A549 (cell line): Measurements from ENCODE around the gene UGT1A4. TPM values are rescaled to one million over a fixed set of nuclear protein-coding genes. Genes with fewer than 3 reads are reported as not detected.

Experiments
- ATAC-seq, 2 experiments: fragments of 200-7000 bp in 1 of 2; fragments of >200 bp in 1 of 2; cut with Nextera tagmentation in 1 of 2; cut with Tn5 transposase in 1 of 2; 3 replicates each; pipeline versions ENCODE4 v1.8.0 to v1.9.1; 2018 to 2020; ENCODE audit warnings: mild to moderate bottlenecking in 1 of 2, moderate library complexity in 1 of 2
- CTCF ChIA-PET: fragments of 300-600 bp; sonication (Branson Sonifier 250); formaldehyde crosslinking; extraction: SDS; loops from one replicate; lab custom pipeline; 2021; ENCODE audit warnings: antibody characterized with exemption, inconsistent platforms; lab: Yijun Ruan, JAX
- POLR2A ChIA-PET: fragments of 350-600 bp; formaldehyde crosslinking; extraction: SDS; loops from one replicate; lab custom pipeline; 2021; ENCODE audit warnings: antibody characterized with exemption, inconsistent platforms; lab: Yijun Ruan, JAX
- DNase-seq, 2 experiments: peaks; one replicate each; pipeline versions ENCODE4 v3.0.0 to v3.0.0-alpha.2; 2011 to 2016; ENCODE audit warnings: low read depth in 1 of 2, low spot score in 1 of 2
- FAIRE-seq: peaks from 2 replicates; lab custom pipeline; 2011; peaks lifted over from hg19 to GRCh38; lab: Jason Lieb, UNC
- H3K27ac ChIP-seq, 2 experiments: fragments of >200 bp; sonication (Bioruptor Twin); formaldehyde crosslinking; 3 replicates each; pipeline ENCODE4 v1.5.1; 2016 to 2017
- H3K4me1 ChIP-seq: fragments of >200 bp; sonication (Bioruptor Twin); formaldehyde crosslinking; 3 replicates; pipeline ENCODE4 v1.6.1; 2016
- H3K4me2 ChIP-seq: fragments of >200 bp; sonication (Bioruptor Twin); formaldehyde crosslinking; 3 replicates; pipeline ENCODE4 v1.6.1; 2016
- H3K4me3 ChIP-seq: fragments of >200 bp; sonication (Bioruptor Twin); formaldehyde crosslinking; 3 replicates; pipeline ENCODE4 v1.5.1; 2016
- H3K9me3 ChIP-seq: fragments of >200 bp; sonication (Bioruptor Twin); formaldehyde crosslinking; 3 replicates; pipeline ENCODE4 v1.6.1; 2016
- BCL3 ChIP-seq: fragments of >200 bp; sonication (Bioruptor Twin); formaldehyde crosslinking; IDR thresholded peaks from 3 replicates; pipeline ENCODE4 v1.6.1; 2016
- BHLHE40 ChIP-seq: IDR thresholded peaks from 2 replicates; pipeline ENCODE4 v1.6.1; 2012; ENCODE audit warnings: low read depth, low read length, inconsistent platforms
- CBX2 ChIP-seq: fragments of 200-600 bp; sonication (generic); IDR thresholded peaks from 2 replicates; pipeline ENCODE4 v1.6.1; 2016; ENCODE audit warnings: low read depth, mild to moderate bottlenecking, borderline replicate concordance
- CBX8 ChIP-seq: fragments of 200-600 bp; sonication (generic); IDR thresholded peaks from 2 replicates; pipeline ENCODE4 v1.6.1; 2016
- CHD4 ChIP-seq: fragments of 200-600 bp; sonication (generic); IDR thresholded peaks from 2 replicates; pipeline ENCODE4 v1.6.1; 2016; ENCODE audit warnings: antibody characterized with exemption, mild to moderate bottlenecking, borderline replicate concordance
- EHF ChIP-seq: fragments of 250-450 bp; sonication (Bioruptor Pico); IDR thresholded peaks from 2 replicates; pipeline ENCODE4 v1.5.0; 2020; ENCODE audit warnings: mild to moderate bottlenecking
- EHMT2 ChIP-seq: fragments of 200-600 bp; sonication (generic); IDR thresholded peaks from 2 replicates; pipeline ENCODE4 v1.6.1; 2016; ENCODE audit warnings: antibody characterized with exemption, low read depth, mild to moderate bottlenecking, moderate library complexity
- GATA3 ChIP-seq: IDR thresholded peaks from 2 replicates; pipeline ENCODE4 v1.6.1; 2012; ENCODE audit warnings: borderline replicate concordance
- HEYL ChIP-seq: fragments of 250-450 bp; sonication (Bioruptor Pico); IDR thresholded peaks from 2 replicates; pipeline ENCODE4 v1.8.0; 2021; ENCODE audit warnings: mild to moderate bottlenecking, moderate library complexity
- HMGXB4 ChIP-seq: fragments of 250-450 bp; sonication (Bioruptor Pico); IDR thresholded peaks from 2 replicates; pipeline ENCODE4 v1.5.0; 2021; ENCODE audit warnings: mild to moderate bottlenecking, moderate library complexity, borderline replicate concordance
- HOXB13 ChIP-seq: fragments of 250-450 bp; sonication (Bioruptor Pico); IDR thresholded peaks from 2 replicates; pipeline ENCODE4 v1.5.0; 2020; ENCODE audit warnings: low read depth, mild to moderate bottlenecking, moderate library complexity
- HOXB5 ChIP-seq: fragments of 250-450 bp; sonication (Bioruptor Pico); IDR thresholded peaks from 2 replicates; pipeline ENCODE4 v1.5.0; 2020; ENCODE audit warnings: mild to moderate bottlenecking, moderate library complexity
- JUN ChIP-seq, 2 experiments: fragments of >200 bp; sonication (Bioruptor Twin); formaldehyde crosslinking; IDR thresholded peaks; 2 replicates in 1 of 2; 3 replicates in 1 of 2; pipeline ENCODE4 v1.6.1; 2016 to 2017
- KDM5A ChIP-seq: fragments of 200-600 bp; sonication (generic); IDR thresholded peaks from 2 replicates; pipeline ENCODE4 v1.6.1; 2016; ENCODE audit warnings: antibody characterized with exemption, mild to moderate bottlenecking
- MAZ ChIP-seq: fragments of 150-350 bp; IDR thresholded peaks from 2 replicates; pipeline ENCODE4 v1.6.1; 2014; ENCODE audit warnings: antibody characterized with exemption, low read depth, low read length, borderline replicate concordance
- NFE2L2 ChIP-seq: fragments of 150-350 bp; conservative IDR thresholded peaks from 2 replicates; pipeline ENCODE4 v1.6.1; 2014; ENCODE audit warnings: low read length
- NPAS2 ChIP-seq: fragments of 250-450 bp; sonication (Bioruptor Pico); IDR thresholded peaks from 2 replicates; pipeline ENCODE4 v1.8.0; 2022; ENCODE audit warnings: mild to moderate bottlenecking, moderate library complexity, borderline replicate concordance
- PBX3 ChIP-seq: IDR thresholded peaks from 2 replicates; pipeline ENCODE4 v1.6.1; 2012
- POLR2AphosphoS2 ChIP-seq: conservative IDR thresholded peaks from 2 replicates; pipeline ENCODE4 v1.6.1; 2012; ENCODE audit warnings: low read length, improper control_type of control experiment, inconsistent platforms
- RAD21 ChIP-seq, 2 experiments: fragments of >200 bp in 1 of 2; sonication (Bioruptor Twin) in 1 of 2; formaldehyde crosslinking in 1 of 2; IDR thresholded peaks in 1 of 2; conservative IDR thresholded peaks in 1 of 2; 2 replicates in 1 of 2; 3 replicates in 1 of 2; pipeline ENCODE4 v1.6.1; 2012 to 2018; ENCODE audit warnings: inconsistent platforms in 1 of 2
- RARB ChIP-seq: fragments of 250-450 bp; sonication (Bioruptor Pico); IDR thresholded peaks from 2 replicates; pipeline ENCODE4 v1.8.0; 2021; ENCODE audit warnings: mild to moderate bottlenecking, moderate library complexity
- RNF2 ChIP-seq: fragments of 200-600 bp; sonication (generic); IDR thresholded peaks from 2 replicates; pipeline ENCODE4 v1.6.1; 2016; ENCODE audit warnings: low read depth, mild to moderate bottlenecking, antibody characterized with exemption, moderate library complexity, borderline replicate concordance
- SMC3 ChIP-seq: fragments of >200 bp; sonication (Bioruptor Twin); formaldehyde crosslinking; IDR thresholded peaks from 3 replicates; pipeline ENCODE4 v1.6.1; 2018; ENCODE audit warnings: inconsistent platforms
- SREBF2 ChIP-seq: fragments of 450-650 bp; IDR thresholded peaks from 2 replicates; pipeline ENCODE4 v1.6.1; 2014; ENCODE audit warnings: mild to moderate bottlenecking, moderate library complexity
- TP53 ChIP-seq: fragments of 250-450 bp; sonication (Bioruptor Pico); IDR thresholded peaks from 2 replicates; pipeline ENCODE4 v1.5.0; 2021; ENCODE audit warnings: mild to moderate bottlenecking, moderate library complexity
- USF2 ChIP-seq: fragments of 450-650 bp; IDR thresholded peaks from 2 replicates; pipeline ENCODE4 v1.6.1; 2014; ENCODE audit warnings: antibody characterized with exemption
- ZC3H11A ChIP-seq: fragments of 450-650 bp; IDR thresholded peaks from 2 replicates; pipeline ENCODE4 v1.6.1; 2014; ENCODE audit warnings: antibody characterized with exemption, mild to moderate bottlenecking
- ZFP36 ChIP-seq: fragments of 450-650 bp; IDR thresholded peaks from 2 replicates; pipeline ENCODE4 v1.6.1; 2014; ENCODE audit warnings: borderline replicate concordance; ENCODE audit not compliant: partially characterized antibody
- ZNF302 ChIP-seq: fragments of 250-450 bp; sonication (Bioruptor Pico); IDR thresholded peaks from 2 replicates; pipeline ENCODE4 v1.9.0; 2021; ENCODE audit warnings: inconsistent platforms, mild to moderate bottlenecking, moderate library complexity
- ZSCAN20 ChIP-seq: fragments of 250-450 bp; sonication (Bioruptor Pico); IDR thresholded peaks from 2 replicates; pipeline ENCODE4 v1.8.0; 2022; ENCODE audit warnings: mild to moderate bottlenecking, moderate library complexity
- WGBS: methylation state at CpG from one replicate; pipeline ENCODE4 v1.1.6; 2017; ENCODE audit errors: missing lambda C conversion rate; 5-methylcytosine and 5-hydroxymethylcytosine counted together
- polyA plus RNA-seq, 4 experiments: library from polyadenylated mRNA; depleted of rRNA in 3 of 4; stranded (reverse); fragments of >200 nt; fragmentation: RNase III in 1 of 4; extraction: RNeasy Plus Mini Kit Qiagen cat#74134 plus additional on column Dnase treatment in 1 of 4; gene quantifications; 2 replicates in 3 of 4; 3 replicates in 1 of 4; pipeline ENCODE4 v1.2.3, GENCODE V29; 2011 to 2017

Gene UGT1A4
- polyA plus RNA-seq, 2 of the 4 experiments (the other 2 are of a cell fraction), result 0.13 to 0.14 TPM

GRCh38 chr2:233798335-233799086 is 80.0 kb downstream of the UGT1A4 start:
- Histone ChIP-seq H3K4me2 (no peak overlapping the region), H3K9me3 (no peaks in the 10 kb centered on the region), H3K4me1 (peaks cover 8% of the 10 kb centered on the region), H3K4me3 (no peak overlapping the region), H3K27ac (0 out of 6 replicates have a peak overlapping the region, but pooled peaks of 1 of the 2 experiments have one; percentile 0)
- DNase-seq (no peak), ATAC-seq (no peak), FAIRE-seq (no peak)
- no peak for TF ChIP-seq ZC3H11A
- no peak for TF ChIP-seq HMGXB4
- no peak for TF ChIP-seq SMC3
- TF ChIP-seq PBX3, result no peak
- no peak for TF ChIP-seq EHF (CRISPR knock-in tag)
- TF ChIP-seq RNF2, result no peak
- TF ChIP-seq POLR2AphosphoS2, result no peak
- no peak for TF ChIP-seq NPAS2
- no peak for TF ChIP-seq HOXB5 (CRISPR knock-in tag)
- TF ChIP-seq ZSCAN20 (CRISPR knock-in tag), result no peak
- TF ChIP-seq CBX2, result no peak
- no peak for TF ChIP-seq TP53 (CRISPR knock-in tag)
- no peak for TF ChIP-seq RAD21 (conservative IDR thresholded peaks at IDR 0.05 in 1 of 2, IDR thresholded peaks at IDR 0.05 in 1 of 2)
- no peak for TF ChIP-seq ZNF302 (CRISPR knock-in tag)
- no peak for TF ChIP-seq BHLHE40
- no peak for TF ChIP-seq CHD4
- no peak for TF ChIP-seq JUN (IDR thresholded peaks at IDR 0.05)
- TF ChIP-seq CBX8, result no peak
- no peak for TF ChIP-seq MAZ
- TF ChIP-seq ZFP36, result no peak
- ChIA-PET CTCF (interaction anchor here (0.6 to 0.8 kb wide), 2 partner anchors 34 to 456 kb away, joined by 4 read pairs; no protein-coding TSS in a partner anchor), POLR2A (no interaction called here)
- WGBS, result 77% methylated on average over 13 of the region's 14 CpGs

GRCh38 chr2:233799087-233799665 is 80.6 kb downstream of the UGT1A4 start:
- ATAC-seq, result no peak
- ChIA-PET CTCF (interaction anchor here (0.6 to 0.8 kb wide), 2 partner anchors 33 to 457 kb away, joined by 4 read pairs; no protein-coding TSS in a partner anchor), POLR2A (no interaction called here)
- H3K4me2 ChIP-seq, result no peak overlapping the region
- FAIRE-seq, result no peak
- DNase-seq, result no peak
- no peak for TF ChIP-seq HOXB13 (CRISPR knock-in tag)
- no peak for TF ChIP-seq CBX8
- TF ChIP-seq RARB (CRISPR knock-in tag), result no peak
- TF ChIP-seq EHMT2, result no peak
- TF ChIP-seq BCL3, result no peak
- TF ChIP-seq USF2, result no peak
- TF ChIP-seq NFE2L2, result no peak
- TF ChIP-seq KDM5A, result no peak
- TF ChIP-seq SREBF2, result no peak
- TF ChIP-seq GATA3, result no peak
- TF ChIP-seq HEYL (CRISPR knock-in tag), result no peak
- TF ChIP-seq ZFP36, result no peak
- TF ChIP-seq ZC3H11A, result no peak
- no peak for TF ChIP-seq POLR2AphosphoS2
- H3K4me1 ChIP-seq, result peaks cover 8% of the 10 kb centered on the region
- 66% methylated on average over 7 of the region's 7 CpGs for WGBS
- H3K9me3 ChIP-seq, result no peaks in the 10 kb centered on the region
- peak overlapping the region in 1 of 2 experiments; percentile 34; a peak in 1 of 6 replicates for H3K27ac ChIP-seq
- H3K4me3 ChIP-seq, result no peak overlapping the region
